HTERT RPE-1 (cell line): ENCODE data around the gene CRLF2.
"Not testable (repeated sequence)": the region's sequence is repeated elsewhere in the genome, so short reads cannot be mapped to it uniquely, and the experiment has no call there.

Experiments used
- in situ Hi-C: fragments of 300-500 bp; cut with MboI; formaldehyde crosslinking; loops from 4 replicates; pipeline ENCODE4 v1.14.3; 2020; ENCODE audit warnings: low sequenced_read_pairs

Gene CRLF2, protein sequence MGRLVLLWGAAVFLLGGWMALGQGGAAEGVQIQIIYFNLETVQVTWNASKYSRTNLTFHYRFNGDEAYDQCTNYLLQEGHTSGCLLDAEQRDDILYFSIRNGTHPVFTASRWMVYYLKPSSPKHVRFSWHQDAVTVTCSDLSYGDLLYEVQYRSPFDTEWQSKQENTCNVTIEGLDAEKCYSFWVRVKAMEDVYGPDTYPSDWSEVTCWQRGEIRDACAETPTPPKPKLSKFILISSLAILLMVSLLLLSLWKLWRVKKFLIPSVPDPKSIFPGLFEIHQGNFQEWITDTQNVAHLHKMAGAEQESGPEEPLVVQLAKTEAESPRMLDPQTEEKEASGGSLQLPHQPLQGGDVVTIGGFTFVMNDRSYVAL

DNA sequence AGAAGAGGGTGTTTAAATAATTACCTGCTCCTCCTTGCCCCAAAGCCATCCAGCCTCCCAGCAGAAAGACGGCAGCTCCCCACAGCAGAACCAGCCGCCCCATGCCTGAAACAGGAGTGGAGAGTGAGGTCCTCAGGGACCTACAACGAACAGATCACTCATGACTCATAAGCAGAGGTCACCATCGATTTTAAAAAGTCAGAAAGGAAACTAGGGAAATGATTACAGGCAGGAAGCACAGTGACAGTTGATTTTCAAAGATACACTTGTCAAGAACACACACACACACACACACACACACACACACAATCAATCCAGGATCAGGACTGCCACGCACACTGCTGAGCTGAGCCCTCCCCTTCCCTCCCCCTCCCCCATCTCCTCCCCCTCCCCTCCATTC is at the start of gene CRLF2:
Gene CRLF2, minus strand, starts transcription at position 118 of the 400 bp plus-strand sequence. Its CDS starts 15 bp downstream, at position 103.
- in situ Hi-C loops: no loop called here

DNA sequence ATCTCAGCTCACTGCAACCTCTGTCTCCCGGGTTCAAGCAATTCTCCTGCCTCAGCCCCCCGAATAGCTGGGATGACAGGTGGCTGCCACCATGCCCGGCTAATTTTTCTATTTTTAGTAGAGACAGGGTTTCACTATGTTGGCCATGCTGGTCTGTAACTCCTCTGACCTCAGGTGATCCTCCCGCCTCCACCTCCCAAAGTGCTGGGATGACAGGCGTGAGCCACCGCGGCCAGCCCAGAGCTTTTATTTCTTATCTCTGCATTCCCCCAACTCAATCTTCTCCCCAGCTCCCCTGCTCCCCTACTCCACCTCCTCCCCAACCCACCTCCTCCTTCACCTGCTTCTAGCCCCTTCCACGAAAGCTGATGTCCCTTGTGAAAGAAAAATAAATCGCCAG is 49.3 kb upstream of the CRLF2 start:
- in situ Hi-C loops: not testable (repeated sequence)

DNA sequence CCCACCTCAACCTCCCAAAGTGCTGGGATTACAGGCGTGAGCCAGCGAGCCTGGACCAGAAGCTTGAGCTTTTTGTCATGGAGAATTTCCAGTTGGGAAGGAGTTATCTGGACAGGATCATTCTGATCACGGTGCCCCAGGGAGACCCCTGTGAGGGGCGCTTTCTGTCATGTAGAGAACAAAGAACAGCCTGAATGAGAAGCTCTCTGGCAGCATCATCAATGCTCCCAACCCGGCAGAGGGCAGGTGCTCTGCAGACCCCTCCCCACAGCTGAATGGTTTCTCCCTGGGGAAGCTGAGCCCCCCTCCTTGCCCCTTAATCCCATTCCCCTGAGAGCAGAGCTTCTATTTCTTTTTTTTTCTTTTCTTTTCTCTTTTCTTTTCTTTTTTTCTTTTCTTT is 48.8 kb upstream of the CRLF2 start:
- in situ Hi-C loops: no loop called here

DNA sequence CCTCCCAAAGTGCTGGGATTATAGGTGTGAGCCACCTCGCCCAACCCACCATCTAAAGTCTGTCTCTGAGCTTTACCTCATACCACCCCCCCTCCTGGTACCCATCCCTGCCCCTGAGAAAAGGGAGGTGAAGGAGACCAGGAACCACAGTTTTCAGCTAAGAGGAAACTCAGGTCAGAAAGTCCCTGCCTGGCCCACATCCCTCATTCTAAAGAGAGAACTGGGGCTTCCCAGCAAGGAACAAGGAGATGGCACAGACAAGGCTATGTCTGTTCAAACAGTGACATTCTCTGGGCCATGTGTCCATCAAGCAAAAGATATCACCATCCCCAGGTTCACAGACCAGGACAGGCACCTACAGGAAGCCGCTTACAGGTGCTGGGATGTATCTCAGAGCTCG is 40.4 kb upstream of the CRLF2 start:
- in situ Hi-C loops: no loop called here

DNA sequence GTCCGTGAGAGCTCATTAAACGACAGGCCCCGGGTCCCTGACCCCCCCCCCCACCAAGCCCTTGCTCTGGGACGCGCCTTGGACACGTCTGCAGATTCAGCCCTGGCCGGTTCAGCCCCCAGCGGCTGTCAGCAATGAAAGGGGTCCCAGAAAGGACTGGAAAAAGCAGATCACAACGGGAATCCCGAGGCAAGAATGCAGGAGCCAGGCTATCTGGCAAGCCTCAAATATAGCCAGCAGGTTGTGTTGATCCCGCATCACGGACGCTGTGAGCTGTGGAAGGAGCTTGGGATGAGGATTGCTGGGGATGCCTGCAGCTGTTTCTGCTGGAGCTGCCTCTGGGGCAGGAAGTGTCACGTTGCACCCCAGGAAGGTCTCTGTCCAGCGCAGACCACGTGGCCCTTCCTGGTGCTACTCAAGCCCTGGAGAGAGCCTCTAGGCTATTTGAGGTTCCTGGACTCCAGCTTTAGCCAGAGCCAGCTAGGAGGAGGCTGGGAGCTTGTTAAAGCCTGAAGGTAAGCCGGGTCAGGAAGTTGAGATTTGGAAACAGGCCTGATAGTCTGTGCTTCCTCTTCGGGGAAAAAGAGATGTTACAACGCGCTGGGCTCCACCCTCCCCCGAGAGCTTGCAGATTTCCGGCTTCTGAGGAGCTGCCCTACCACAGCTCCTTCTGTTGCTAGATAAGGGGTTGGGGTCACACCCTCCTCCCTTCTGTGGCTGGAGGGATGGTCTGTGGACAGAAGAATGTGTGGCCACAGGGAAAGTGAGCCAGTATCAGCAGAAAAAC is 36.8 kb upstream of the CRLF2 start:
- in situ Hi-C loops: no loop called here

DNA sequence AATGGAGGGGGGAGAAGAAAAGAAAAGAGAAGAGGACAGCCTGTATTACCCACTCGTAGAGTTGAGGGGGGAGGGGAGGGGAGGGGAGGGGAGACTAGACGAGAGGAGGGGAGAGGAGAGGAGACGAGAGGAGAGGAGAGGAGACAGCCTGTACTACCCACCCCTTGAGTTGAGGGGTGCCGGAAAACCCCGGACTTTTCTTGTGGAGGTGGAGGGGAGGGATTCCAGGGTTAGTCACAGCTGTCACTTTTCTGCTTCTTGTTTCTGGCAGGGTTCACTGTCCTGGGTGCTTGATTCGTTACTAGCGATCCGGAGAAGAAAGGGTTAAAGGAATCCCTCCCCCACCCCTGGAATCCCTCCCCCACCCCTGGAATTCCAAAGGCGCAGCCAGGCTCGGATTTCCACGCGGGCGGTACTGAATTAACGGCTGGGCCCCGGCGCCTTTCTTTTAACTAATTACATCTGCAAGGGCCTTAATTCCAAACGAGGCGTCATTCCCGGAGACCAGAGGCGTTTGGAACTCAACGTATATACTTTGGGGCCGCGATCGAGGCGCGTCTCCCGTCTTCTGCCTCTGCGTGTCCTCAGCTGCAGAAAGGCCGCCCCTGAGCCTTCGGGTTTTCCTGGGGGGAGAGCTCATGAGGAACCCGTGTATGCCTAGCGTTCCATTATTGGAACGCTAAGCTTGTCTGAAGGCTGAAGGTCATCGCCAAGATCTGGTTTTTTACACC is 36.0 kb upstream of the CRLF2 start:
- in situ Hi-C loops: no loop called here

DNA sequence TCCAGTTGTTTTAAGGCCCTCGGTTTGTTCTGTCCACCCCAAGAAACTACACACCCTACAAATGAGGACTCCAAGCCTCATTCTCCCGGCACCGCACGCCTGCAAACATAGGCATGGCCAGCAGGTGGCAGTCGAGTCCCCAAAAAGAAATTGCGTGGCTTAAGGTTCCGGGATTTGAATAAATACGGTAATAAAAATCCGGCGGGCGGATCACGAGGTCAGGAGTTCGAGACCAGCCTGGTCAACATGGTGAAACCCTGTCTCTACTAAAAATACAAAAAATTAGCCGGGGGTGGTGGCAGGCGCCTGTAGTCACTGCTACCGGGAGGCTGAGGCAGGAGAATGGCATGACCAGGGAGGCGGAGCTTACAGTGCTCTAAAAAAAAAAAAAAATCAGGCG is 34.4 kb upstream of the CRLF2 start:
- in situ Hi-C loops: no loop called here

DNA sequence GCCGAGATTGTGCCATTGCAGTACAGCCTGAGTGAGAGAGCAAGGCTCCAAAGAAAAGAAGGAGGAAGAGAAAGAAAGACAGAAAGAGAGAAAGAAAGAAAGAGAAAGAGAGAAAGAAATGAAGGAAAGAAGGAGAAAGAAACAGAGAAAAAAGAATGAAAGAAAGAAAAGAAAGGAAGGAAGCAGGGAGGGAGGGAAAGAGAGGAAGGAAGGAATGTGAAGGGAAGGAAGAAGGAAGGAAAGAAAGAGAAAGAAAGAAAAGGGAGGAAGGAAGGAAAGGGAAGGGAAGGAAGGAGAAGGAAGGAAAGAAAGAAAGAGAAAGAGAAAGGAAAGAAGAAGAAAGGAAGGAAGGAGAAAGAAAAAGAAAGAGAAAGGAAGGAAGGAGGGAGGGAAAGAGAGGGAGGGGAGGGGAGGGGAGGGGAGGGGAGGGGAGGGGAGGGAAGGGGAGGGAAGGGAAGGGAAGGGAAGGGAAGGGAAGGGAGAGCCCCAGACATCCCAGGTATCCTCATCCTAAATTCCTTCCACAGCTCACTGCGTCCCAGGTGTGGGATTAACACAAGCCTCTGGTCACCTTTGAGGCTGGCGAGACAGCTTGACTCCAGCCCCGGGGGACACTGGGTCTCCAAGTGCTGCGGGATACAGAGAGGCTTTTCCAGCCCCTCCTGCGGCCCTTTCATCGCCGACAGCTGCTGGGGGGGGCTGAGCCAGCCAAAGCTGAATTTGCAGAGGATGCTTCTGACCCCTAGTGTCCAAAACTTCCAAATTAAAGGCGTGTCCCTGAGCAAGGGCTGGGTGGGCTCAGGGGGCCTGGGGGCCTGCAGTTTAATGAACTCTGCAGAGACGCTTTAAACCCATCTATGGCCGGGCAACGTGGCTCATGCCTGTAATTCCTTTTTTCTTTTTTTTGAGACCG is 32.0 kb upstream of the CRLF2 start:
- in situ Hi-C loops: no loop called here

DNA sequence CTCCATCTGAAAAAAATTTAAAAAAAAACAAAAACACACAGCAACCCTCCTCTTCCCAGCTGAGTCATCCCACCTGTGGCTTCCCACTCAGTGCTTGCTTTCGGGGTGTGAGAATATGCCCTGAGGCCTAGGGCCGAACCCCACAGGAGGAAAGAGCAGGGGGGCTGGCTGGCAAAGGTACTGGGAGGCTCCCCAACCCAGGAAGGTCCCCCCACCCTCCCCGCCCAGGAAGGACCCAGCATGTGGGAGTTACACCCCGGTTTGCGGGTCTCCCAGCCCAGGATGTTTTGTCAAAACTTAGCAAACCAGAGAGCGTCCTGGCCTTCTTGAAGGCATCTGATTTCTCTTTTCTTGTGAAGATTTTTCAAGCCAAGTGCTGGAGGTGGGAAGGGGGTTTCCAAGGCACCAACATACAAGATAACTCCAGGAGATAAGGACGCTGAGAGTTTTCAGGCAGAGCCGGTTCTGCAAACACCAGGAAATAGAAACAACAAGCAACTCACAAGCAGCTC is 30.5 kb upstream of the CRLF2 start:
- in situ Hi-C loops: no loop called here

DNA sequence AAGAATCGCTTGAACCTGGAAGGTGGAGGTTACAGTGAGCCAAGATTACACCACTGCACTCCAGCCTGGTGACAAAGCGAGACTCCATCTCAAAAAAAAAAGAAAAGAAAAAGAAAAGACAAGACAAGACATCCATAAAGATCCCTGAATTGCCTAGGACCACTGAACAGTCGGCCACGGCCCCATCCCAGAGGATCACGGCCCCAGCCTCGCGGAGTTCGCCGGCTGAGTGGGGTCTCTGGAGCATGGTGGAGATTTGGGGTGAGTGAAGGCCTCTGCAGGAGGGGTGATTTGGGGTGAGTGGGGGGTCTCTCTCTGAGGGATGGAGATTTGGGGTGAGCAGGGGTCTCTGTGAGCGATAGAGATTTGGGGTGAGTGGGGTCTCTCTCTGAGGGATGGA is 28.1 kb upstream of the CRLF2 start:
- in situ Hi-C loops: not testable (repeated sequence)

DNA sequence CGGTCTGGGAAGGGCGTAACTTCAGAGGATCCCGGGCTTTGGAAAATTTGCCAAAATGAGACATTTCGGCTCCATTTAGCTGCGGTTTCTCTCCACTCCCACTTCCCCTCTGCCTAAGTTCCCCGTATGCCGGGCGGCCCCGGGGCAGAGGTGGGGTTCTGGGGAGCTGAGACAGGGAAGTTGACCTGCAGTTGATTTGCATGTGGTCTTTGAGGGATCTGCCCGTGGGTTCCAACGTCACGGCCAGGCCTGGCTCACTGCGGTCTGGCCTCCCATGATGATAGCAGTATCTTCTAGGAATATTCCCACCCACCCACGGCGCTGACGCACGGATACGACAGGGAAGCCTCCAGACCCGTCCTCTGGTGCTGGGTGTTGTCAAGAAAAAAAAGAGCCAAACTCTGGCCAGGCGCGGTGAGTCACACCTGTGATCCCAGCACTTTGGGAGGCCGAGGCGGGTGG is 27.3 kb upstream of the CRLF2 start:
- in situ Hi-C loops: no loop called here

DNA sequence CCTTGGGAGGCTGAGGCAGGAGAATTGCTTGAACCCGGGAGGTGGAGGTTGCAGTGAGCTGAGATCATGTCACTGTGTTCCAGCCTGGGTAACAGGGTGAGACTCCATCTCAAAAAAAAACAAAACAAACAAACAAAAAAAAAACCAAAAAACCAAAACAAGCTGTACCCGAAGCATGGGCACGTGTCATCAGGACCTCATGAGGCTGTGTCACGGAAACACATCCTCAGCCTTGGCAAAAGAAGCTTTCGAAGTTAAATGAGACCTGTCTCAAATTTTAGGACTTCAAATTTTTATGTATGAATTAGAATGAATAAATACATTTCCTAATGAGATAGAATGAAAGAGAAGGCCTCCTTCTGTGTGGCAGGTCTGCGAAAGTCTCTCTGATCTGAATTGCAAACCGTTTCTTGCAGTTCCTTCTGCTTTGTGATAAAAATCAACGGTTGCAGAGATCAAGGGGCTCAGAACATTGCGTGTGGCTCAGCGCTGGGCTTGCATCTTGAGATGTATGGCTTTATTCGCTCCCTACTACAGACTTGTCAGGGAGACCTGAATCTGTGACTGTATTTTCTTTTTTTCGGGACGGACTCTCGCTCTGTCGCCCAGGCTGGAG is 19.5 kb upstream of the CRLF2 start:
- in situ Hi-C loops: no loop called here

DNA sequence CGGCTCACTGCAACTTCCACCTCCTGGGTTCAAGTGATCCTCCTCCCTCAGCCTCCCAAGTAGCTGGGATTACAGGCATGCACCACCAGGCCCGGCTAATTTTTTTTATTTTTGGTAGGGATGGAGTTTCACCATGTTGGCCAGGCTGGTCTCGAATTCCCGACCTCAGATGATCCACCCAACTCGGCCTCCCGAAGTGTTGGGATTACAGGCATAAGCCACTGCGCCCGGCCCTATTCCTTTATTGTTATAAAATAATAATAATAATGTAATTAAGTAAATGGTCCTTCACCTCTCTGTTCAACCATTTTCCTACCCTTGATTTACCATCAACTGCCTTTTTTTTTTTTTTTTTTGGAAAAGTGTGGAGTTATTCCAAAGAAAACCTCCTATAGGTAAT is 15.7 kb upstream of the CRLF2 start:
- in situ Hi-C loops: not testable (repeated sequence)

DNA sequence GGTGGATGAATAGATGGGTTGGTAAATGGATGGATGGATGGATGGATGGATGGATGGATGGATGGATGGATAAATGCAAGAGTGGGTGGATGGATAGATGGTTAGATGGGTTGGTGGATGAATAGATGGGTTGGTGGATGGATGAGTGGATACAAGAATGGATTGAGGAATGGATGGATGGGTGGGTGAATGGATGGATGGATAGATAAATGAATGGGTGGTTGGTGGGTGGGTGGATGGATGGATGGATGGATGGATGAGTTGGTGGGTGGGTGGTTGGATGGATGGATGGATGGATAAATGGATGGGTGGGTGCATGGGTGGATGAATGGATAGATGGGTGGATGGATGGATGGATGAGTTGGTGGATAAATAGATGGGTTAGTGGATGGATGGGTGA is 13.8 kb upstream of the CRLF2 start:
- in situ Hi-C loops: no loop called here

DNA sequence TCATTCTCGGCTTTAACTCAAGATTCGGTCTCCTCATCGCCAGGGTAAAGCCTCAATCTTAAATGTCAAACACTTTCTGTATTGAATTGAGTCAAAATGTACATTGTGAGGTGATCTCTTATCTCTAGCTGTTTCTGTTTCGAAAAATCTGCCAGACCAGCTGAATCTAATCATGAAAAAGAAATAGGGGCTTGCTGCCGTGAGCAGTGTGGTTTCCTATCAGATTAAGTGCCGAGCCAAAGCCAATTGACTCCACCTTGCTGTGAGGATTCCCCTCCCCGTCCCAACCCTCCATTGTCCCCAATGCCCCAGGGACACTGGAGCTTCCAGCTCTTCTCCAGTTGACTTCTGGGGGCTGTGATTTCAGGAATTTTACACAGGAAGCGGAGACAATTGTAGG is 12.5 kb upstream of the CRLF2 start:
- in situ Hi-C loops: no loop called here

DNA sequence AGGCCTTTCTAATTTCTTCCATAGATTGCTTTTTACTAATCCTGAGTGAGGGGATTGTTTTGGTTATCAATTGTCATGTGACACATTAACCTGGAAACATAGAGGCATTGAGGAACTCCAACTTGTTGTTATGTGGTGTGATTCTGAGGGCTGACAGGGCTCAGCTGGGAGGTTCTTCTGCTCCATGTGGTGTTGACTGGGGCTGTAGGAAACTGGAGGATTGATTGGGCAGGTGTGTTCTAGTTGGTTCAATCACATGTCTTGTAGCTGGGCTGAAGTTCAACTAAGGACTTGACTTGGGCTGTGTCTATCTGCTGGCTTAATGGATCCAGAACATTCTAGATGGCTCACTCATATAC is 10.8 kb upstream of the CRLF2 start:
- in situ Hi-C loops: no loop called here

DNA sequence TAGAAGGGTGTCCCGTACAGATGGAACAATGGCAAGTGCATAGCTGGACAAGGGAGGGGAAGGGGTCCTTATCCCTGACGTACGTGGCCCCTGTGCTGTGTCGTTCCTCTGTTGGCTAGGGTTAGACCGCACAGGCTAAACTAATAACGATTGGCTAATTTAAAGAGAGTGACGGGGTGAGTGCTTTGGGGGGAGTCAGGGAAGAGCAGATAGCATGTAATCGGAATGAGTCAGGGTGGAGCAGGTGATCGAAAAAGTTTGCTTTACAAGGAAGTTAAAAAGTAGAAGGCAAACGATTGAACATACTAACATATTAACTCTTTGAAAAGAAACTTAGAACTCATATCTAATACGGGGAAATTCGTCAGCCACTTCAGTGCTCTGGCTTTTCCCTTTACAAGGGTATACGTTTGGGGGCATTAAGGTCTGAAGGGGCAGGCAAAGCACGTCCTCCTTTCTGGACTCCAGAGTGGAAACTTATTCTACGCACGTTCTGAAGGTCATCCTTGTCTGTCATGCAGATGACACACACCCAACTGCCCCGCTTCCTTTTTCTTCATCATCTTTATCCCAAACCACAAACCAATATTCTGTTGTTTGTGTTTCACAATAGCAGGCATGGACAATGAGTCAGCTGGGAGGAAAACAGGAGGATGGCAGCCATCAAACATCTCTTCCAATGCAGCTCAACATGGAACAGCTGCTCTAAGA is 10.2 kb upstream of the CRLF2 start:
- in situ Hi-C loops: no loop called here

DNA sequence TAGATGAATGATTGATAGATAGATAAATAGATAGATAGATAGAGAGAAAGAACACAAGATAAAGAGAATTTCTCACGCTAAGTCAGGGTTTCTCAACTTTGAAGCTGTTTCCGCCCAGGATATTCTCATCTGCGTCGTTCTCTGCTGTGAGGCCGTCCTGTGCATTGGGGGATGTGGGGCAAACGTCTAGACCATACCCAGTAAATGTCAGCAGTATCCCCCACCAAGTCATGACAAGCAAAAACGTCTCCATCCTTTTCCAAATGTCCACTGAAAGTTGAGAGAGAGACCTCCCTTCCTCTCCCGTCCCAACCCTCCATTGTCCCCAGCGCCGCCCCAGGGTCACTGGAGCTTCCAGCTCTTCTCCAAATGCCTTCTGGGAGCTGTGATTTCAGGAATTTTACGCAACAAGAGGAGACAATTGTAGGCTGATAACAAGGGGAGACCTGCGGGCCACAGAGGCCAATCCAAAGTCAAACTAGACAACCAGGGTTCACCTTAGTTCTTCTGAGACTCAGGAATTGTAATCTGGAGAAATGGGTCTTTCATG is 8.9 kb upstream of the CRLF2 start:
- in situ Hi-C loops: no loop called here

DNA sequence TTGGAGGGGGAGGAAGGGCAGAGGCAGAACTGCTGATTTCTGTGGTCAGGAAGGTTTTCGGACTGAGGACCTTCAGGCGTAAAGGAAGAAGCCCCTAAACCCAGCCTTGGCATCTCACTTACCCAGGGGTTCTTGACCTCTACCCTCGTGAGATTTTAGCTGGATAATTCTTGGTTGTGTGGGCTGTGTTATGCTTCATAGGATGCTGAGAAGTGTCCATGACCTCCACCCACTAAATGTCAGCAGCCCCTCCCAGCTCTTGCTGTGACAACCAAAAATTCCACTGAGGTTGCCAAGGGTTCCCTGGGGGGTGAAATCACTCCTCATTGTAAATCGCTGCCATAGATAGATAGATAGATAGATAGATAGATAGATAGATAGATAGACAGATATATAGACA is 5.8 kb upstream of the CRLF2 start:
- in situ Hi-C loops: no loop called here
